ENCODE data around the gene MAS1.

DNA sequence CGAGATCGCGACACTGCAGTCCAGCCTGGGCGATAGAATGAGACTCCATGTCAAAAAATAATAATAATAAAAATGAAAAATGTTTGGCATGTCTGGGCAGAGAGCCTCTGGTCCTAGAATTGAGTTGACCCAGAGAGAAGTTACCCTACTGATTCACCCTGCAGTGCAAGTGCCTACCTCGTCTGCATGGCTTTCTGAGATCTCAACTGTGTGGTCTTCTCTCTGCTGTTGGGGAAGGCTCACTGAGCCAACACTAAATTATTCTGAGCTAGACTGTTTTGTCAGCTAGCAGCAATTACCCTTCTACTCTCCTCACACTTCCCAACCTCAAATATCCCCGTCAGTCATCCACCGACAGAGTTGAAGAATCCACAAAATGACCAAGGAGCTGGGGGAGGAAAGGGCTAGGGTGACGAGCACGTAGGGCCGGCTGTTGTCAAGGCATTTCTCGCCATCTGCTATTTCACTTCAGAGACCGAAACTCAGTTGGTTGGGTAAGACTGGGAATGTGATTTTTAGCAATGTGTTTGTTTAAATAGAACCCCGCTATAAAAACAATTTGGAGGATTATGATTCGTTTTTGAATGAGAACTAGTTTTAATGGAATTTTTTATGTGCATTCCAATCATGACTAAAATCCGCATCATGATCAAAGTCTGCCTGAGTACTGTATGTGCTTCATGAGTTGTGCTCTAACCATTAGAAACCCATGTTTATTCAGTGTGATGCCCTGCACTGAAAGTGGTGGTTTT, 9.4 kb downstream of the MAS1 start:
- TF ChIP-seq, protein P1, sequence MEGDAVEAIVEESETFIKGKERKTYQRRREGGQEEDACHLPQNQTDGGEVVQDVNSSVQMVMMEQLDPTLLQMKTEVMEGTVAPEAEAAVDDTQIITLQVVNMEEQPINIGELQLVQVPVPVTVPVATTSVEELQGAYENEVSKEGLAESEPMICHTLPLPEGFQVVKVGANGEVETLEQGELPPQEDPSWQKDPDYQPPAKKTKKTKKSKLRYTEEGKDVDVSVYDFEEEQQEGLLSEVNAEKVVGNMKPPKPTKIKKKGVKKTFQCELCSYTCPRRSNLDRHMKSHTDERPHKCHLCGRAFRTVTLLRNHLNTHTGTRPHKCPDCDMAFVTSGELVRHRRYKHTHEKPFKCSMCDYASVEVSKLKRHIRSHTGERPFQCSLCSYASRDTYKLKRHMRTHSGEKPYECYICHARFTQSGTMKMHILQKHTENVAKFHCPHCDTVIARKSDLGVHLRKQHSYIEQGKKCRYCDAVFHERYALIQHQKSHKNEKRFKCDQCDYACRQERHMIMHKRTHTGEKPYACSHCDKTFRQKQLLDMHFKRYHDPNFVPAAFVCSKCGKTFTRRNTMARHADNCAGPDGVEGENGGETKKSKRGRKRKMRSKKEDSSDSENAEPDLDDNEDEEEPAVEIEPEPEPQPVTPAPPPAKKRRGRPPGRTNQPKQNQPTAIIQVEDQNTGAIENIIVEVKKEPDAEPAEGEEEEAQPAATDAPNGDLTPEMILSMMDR (conservative IDR thresholded peaks at IDR 0.05; ENCODE audit: low read depth, low read length): no peak
- TF ChIP-seq EZH2 (IDR thresholded peaks at IDR 0.05; ENCODE audit: borderline replicate concordance, low read depth, low read length, poor library complexity, severe bottlenecking): no peak

All from A673 (cell line).